ENCODE data around the gene SLC34A3.
A peak's percentile ranks its signal among the peaks of the same experiment; 100 is the strongest.
"Not testable (repeated sequence)": the region's sequence is repeated elsewhere in the genome, so short reads cannot be mapped to it uniquely, and the experiment has no call there.

Gene SLC34A3

GRCh38 chr9:137235424-137236237 is 4.9 kb downstream of the SLC34A3 start:
- no peak for TF ChIP-seq HDGF (IDR thresholded peaks at IDR 0.05; ENCODE audit: borderline replicate concordance)
- no peak for TF ChIP-seq PKNOX1 (IDR thresholded peaks at IDR 0.05)
- TF ChIP-seq FOXK2 (IDR thresholded peaks at IDR 0.05), result no peak
- TF ChIP-seq TARDBP (IDR thresholded peaks at IDR 0.05), result no peak
- no peak for TF ChIP-seq FOXA1 (IDR thresholded peaks at IDR 0.05)
- no peak for TF ChIP-seq SUZ12 (IDR thresholded peaks at IDR 0.05)
- POLR2A ChIA-PET, result interaction anchor here (1.0 to 2.3 kb wide), 3 partner anchors 10 to 19 kb away, joined by 3 to 10 read pairs (median 8); partner anchors contain the start of gene CYSRT1
- DNase-seq (ENCODE audit: extremely low spot score), result no peak
- CTCF ChIA-PET, result interaction anchor here (1.0 kb wide), 2 partner anchors 110 to 166 kb away, joined by 3 to 4 read pairs; partner anchors contain the start of gene SAPCD2

- peak; percentile 88 for DNase-seq (ENCODE audit: extremely low spot score)
- POLR2A ChIA-PET, result interaction anchor here (0.7 to 2.3 kb wide), 7 partner anchors 11 to 150 kb away, joined by 3 to 10 read pairs (median 5); partner anchors contain the start of genes CYSRT1 and MAN1B1
- CTCF ChIA-PET, result interaction anchor here (0.6 to 1.3 kb wide), 20 partner anchors 9 to 475 kb away, joined by 3 to 9 read pairs (median 4); partner anchors contain the start of genes CYSRT1, RNF224 and SAPCD2
- TF ChIP-seq ARNT (IDR thresholded peaks at IDR 0.05), result peak; percentile 42; the same call in 1 of the 2 replicates
- 0 out of 2 replicates have a peak, but pooled peaks have one; percentile 21 for TF ChIP-seq LEF1 (IDR thresholded peaks at IDR 0.05; ENCODE audit: borderline replicate concordance)
- no peak for TF ChIP-seq SUZ12 (IDR thresholded peaks at IDR 0.05)
- TF ChIP-seq SP1 (IDR thresholded peaks at IDR 0.05), result no peak
- no peak for TF ChIP-seq L3MBTL2 (conservative IDR thresholded peaks at IDR 0.05)
- no peak for TF ChIP-seq FOXA1 (IDR thresholded peaks at IDR 0.05)
- no peak for TF ChIP-seq BHLHE40 (IDR thresholded peaks at IDR 0.05; ENCODE audit: borderline replicate concordance)
- TF ChIP-seq FOXK2 (IDR thresholded peaks at IDR 0.05), result no peak
- TF ChIP-seq FOXM1 (IDR thresholded peaks at IDR 0.05; ENCODE audit: borderline replicate concordance), result peak; percentile 79
- no peak for TF ChIP-seq PKNOX1 (IDR thresholded peaks at IDR 0.05)
- peak; percentile 32; the same call in 1 of the 2 replicates for TF ChIP-seq TARDBP (IDR thresholded peaks at IDR 0.05)
- TF ChIP-seq NFRKB (IDR thresholded peaks at IDR 0.05), result no peak
- TF ChIP-seq CTBP1 (IDR thresholded peaks at IDR 0.05; ENCODE audit: borderline replicate concordance), result no peak
- no peak for TF ChIP-seq ZNF384 (IDR thresholded peaks at IDR 0.05)
Observed at GRCh38 chr9:137236238-137236935, 5.7 kb downstream of the SLC34A3 start.

GRCh38 chr9:137236936-137237421 is 6.3 kb downstream of the SLC34A3 start:
- ChIA-PET POLR2A (interaction anchor here (0.7 to 2.3 kb wide), 7 partner anchors 12 to 150 kb away, joined by 3 to 10 read pairs (median 5); partner anchors contain the start of genes CYSRT1 and MAN1B1), CTCF (interaction anchor here (0.6 to 1.3 kb wide), 22 partner anchors 9 to 629 kb away, joined by 3 to 9 read pairs (median 4); partner anchors contain the start of genes CYSRT1, RNF224 and SAPCD2)
- TF ChIP-seq HDGF (IDR thresholded peaks at IDR 0.05; ENCODE audit: borderline replicate concordance) (no peak), ZNF384 (IDR thresholded peaks at IDR 0.05) (no peak), BHLHE40 (IDR thresholded peaks at IDR 0.05; ENCODE audit: borderline replicate concordance) (no peak), ARNT (IDR thresholded peaks at IDR 0.05) (no peak), PKNOX1 (IDR thresholded peaks at IDR 0.05) (no peak), FOXM1 (IDR thresholded peaks at IDR 0.05; ENCODE audit: borderline replicate concordance) (no peak), SUZ12 (IDR thresholded peaks at IDR 0.05) (no peak), LEF1 (IDR thresholded peaks at IDR 0.05; ENCODE audit: borderline replicate concordance) (no peak), SP1 (IDR thresholded peaks at IDR 0.05) (no peak), ELF4 (IDR thresholded peaks at IDR 0.05) (no peak), NFRKB (IDR thresholded peaks at IDR 0.05) (no peak), TARDBP (IDR thresholded peaks at IDR 0.05) (no peak), FOXK2 (IDR thresholded peaks at IDR 0.05) (no peak), FOXA1 (IDR thresholded peaks at IDR 0.05) (no peak), L3MBTL2 (conservative IDR thresholded peaks at IDR 0.05) (no peak)
- DNase-seq (ENCODE audit: extremely low spot score), result no peak

- DNase-seq (ENCODE audit: extremely low spot score), result no peak
- CTCF ChIA-PET, result interaction anchor here (1.3 to 1.5 kb wide), 2 partner anchors 15 to 25 kb away, joined by 3 to 9 read pairs; no protein-coding TSS in a partner anchor
- POLR2A ChIA-PET, result interaction anchor here (1.0 to 2.3 kb wide), 6 partner anchors 12 to 108 kb away, joined by 3 to 10 read pairs (median 4); partner anchors contain the start of gene SSNA1
- TF ChIP-seq FOXM1 (IDR thresholded peaks at IDR 0.05; ENCODE audit: borderline replicate concordance), result no peak
- TF ChIP-seq FOXA1 (IDR thresholded peaks at IDR 0.05), result no peak
- TF ChIP-seq TARDBP (IDR thresholded peaks at IDR 0.05), result no peak
- TF ChIP-seq SUZ12 (IDR thresholded peaks at IDR 0.05), result no peak
- TF ChIP-seq SP1 (IDR thresholded peaks at IDR 0.05), result no peak
- TF ChIP-seq ELF4 (IDR thresholded peaks at IDR 0.05), result no peak
- no peak for TF ChIP-seq BHLHE40 (IDR thresholded peaks at IDR 0.05; ENCODE audit: borderline replicate concordance)
- TF ChIP-seq HDGF (IDR thresholded peaks at IDR 0.05; ENCODE audit: borderline replicate concordance), result no peak
- TF ChIP-seq ZNF384 (IDR thresholded peaks at IDR 0.05), result no peak
Observed at GRCh38 chr9:137237759-137238726, 7.3 kb downstream of the SLC34A3 start.

GRCh38 chr9:137239541-137240200 is 9.0 kb downstream of the SLC34A3 start:
- not testable (repeated sequence) for DNase-seq (ENCODE audit: extremely low spot score)
- ChIA-PET CTCF (interaction anchor here (0.7 to 1.5 kb wide), 4 partner anchors 12 to 169 kb away, joined by 3 to 9 read pairs (median 3); partner anchors contain the start of gene RNF224), POLR2A (interaction anchor here (0.7 to 2.2 kb wide), 15 partner anchors 14 to 220 kb away, joined by 3 to 90 read pairs (median 8); partner anchors contain the start of genes MAN1B1, NELFB, NSMF and RNF208)
